ENCODE data around the gene ALDH2. TPM values are rescaled to one million over a fixed set of nuclear protein-coding genes. Genes with fewer than 3 reads are reported as not detected.
A peak's percentile ranks its signal among the peaks of the same experiment; 100 is the strongest.

Gene ALDH2
- total RNA-seq, 1 donor, result 11.9 TPM

- Histone ChIP-seq H3K4me2 (ENCODE audit: insufficient read depth, low read length) (no peak overlapping the region), H3K79me2 (ENCODE audit: insufficient read depth, low read length) (no peaks in the 10 kb centered on the region), H3K36me3 (ENCODE audit: insufficient read depth, low read length) (no peaks in the 10 kb centered on the region), H4K20me1 (ENCODE audit: insufficient read depth, low read length) (no peaks in the 10 kb centered on the region), H3K4me1 (ENCODE audit: insufficient read depth, low read length) (peaks cover 29% of the 10 kb centered on the region), H3K4me3 (ENCODE audit: insufficient read depth, low read length) (no peak overlapping the region), H3K9me3 (ENCODE audit: low read depth, low read length) (peaks cover 2% of the 10 kb centered on the region), H2AFZ (ENCODE audit: low read length) (no peak overlapping the region), H3K27ac (ENCODE audit: low read depth, low read length) (no peak overlapping the region), H3K27me3 (ENCODE audit: insufficient read depth, low read length) (no peaks in the 10 kb centered on the region)
- DNase-seq (ENCODE audit: insufficient read length, low spot score, missing footprints), result peak; percentile 63
- TF ChIP-seq CTCF (IDR thresholded peaks at IDR 0.05; ENCODE audit: extremely low read depth, low read depth, low read length), result no peak
These were observed 10.2 kb downstream of the ALDH2 start for GRCh38 chr12:111776836-111777344.

GRCh38 chr12:111777345-111778045 is 10.8 kb downstream of the ALDH2 start:
- Histone ChIP-seq H3K27me3 (ENCODE audit: insufficient read depth, low read length) (no peaks in the 10 kb centered on the region), H3K79me2 (ENCODE audit: insufficient read depth, low read length) (no peaks in the 10 kb centered on the region), H3K4me2 (ENCODE audit: insufficient read depth, low read length) (no peak overlapping the region), H3K27ac (ENCODE audit: low read depth, low read length) (no peak overlapping the region), H3K4me1 (ENCODE audit: insufficient read depth, low read length) (peaks cover 29% of the 10 kb centered on the region), H4K20me1 (ENCODE audit: insufficient read depth, low read length) (no peaks in the 10 kb centered on the region), H3K36me3 (ENCODE audit: insufficient read depth, low read length) (no peaks in the 10 kb centered on the region), H3K4me3 (ENCODE audit: insufficient read depth, low read length) (no peak overlapping the region), H2AFZ (ENCODE audit: low read length) (no peak overlapping the region), H3K9me3 (ENCODE audit: low read depth, low read length) (peaks cover 2% of the 10 kb centered on the region)
- peak; percentile 51 for DNase-seq (ENCODE audit: insufficient read length, low spot score, missing footprints)
- TF ChIP-seq CTCF (IDR thresholded peaks at IDR 0.05; ENCODE audit: extremely low read depth, low read depth, low read length), result no peak

GRCh38 chr12:111780166-111780565 is 13.4 kb downstream of the ALDH2 start:
- H3K27ac ChIP-seq (ENCODE audit: low read depth, low read length), result no peak overlapping the region
- H3K79me2 ChIP-seq (ENCODE audit: insufficient read depth, low read length), result no peaks in the 10 kb centered on the region
- no peak overlapping the region for H3K4me3 ChIP-seq (ENCODE audit: insufficient read depth, low read length)
- no peak for TF ChIP-seq CTCF (IDR thresholded peaks at IDR 0.05; ENCODE audit: extremely low read depth, low read depth, low read length)
- no peak overlapping the region for H3K4me2 ChIP-seq (ENCODE audit: insufficient read depth, low read length)
- H2AFZ ChIP-seq (ENCODE audit: low read length), result no peak overlapping the region
- peak; percentile 39 for DNase-seq (ENCODE audit: insufficient read length, low spot score, missing footprints)
- no peaks in the 10 kb centered on the region for H3K36me3 ChIP-seq (ENCODE audit: insufficient read depth, low read length)
- no peaks in the 10 kb centered on the region for H3K27me3 ChIP-seq (ENCODE audit: insufficient read depth, low read length)
- H3K9me3 ChIP-seq (ENCODE audit: low read depth, low read length), result peaks cover 2% of the 10 kb centered on the region
- peaks cover 12% of the 10 kb centered on the region for H3K4me1 ChIP-seq (ENCODE audit: insufficient read depth, low read length)
- H4K20me1 ChIP-seq (ENCODE audit: insufficient read depth, low read length), result no peaks in the 10 kb centered on the region

- peaks cover 2% of the 10 kb centered on the region for H3K9me3 ChIP-seq (ENCODE audit: low read depth, low read length)
- no peaks in the 10 kb centered on the region for H3K27me3 ChIP-seq (ENCODE audit: insufficient read depth, low read length)
- no peak overlapping the region for H3K4me2 ChIP-seq (ENCODE audit: insufficient read depth, low read length)
- DNase-seq (ENCODE audit: insufficient read length, low spot score, missing footprints), result no peak
- no peaks in the 10 kb centered on the region for H4K20me1 ChIP-seq (ENCODE audit: insufficient read depth, low read length)
- H3K4me1 ChIP-seq (ENCODE audit: insufficient read depth, low read length), result peaks cover 12% of the 10 kb centered on the region
- no peaks in the 10 kb centered on the region for H3K36me3 ChIP-seq (ENCODE audit: insufficient read depth, low read length)
- H2AFZ ChIP-seq (ENCODE audit: low read length), result no peak overlapping the region
- H3K27ac ChIP-seq (ENCODE audit: low read depth, low read length), result no peak overlapping the region
- TF ChIP-seq CTCF (IDR thresholded peaks at IDR 0.05; ENCODE audit: extremely low read depth, low read depth, low read length), result no peak
- no peaks in the 10 kb centered on the region for H3K79me2 ChIP-seq (ENCODE audit: insufficient read depth, low read length)
- H3K4me3 ChIP-seq (ENCODE audit: insufficient read depth, low read length), result no peak overlapping the region
These were observed 13.9 kb downstream of the ALDH2 start for GRCh38 chr12:111780615-111781014.

All from osteoblast (primary cell).